Smooth muscle cell of the brain vasculature (primary cell): ENCODE data around the gene MGAT4C.

Source experiments
- DNase-seq: peaks from one replicate; pipeline ENCODE4 v3.0.0-alpha.2; 2012; ENCODE audit warnings: low read depth, low spot score

The MGAT4C gene

GRCh38 chr12:85975716-85976115, 280.5 kb downstream of the MGAT4C start:
- DNase-seq: no peak

GRCh38 chr12:85971800-85972199, 284.4 kb downstream of the MGAT4C start:
- no peak for DNase-seq

GRCh38 chr12:85968606-85969005, 287.6 kb downstream of the MGAT4C start:
- no peak for DNase-seq

GRCh38 chr12:85963326-85963725, 292.9 kb downstream of the MGAT4C start:
- no peak for DNase-seq

- DNase-seq: no peak
Measured at GRCh38 chr12:85956081-85956480, 300.1 kb downstream of the MGAT4C start.

DNA sequence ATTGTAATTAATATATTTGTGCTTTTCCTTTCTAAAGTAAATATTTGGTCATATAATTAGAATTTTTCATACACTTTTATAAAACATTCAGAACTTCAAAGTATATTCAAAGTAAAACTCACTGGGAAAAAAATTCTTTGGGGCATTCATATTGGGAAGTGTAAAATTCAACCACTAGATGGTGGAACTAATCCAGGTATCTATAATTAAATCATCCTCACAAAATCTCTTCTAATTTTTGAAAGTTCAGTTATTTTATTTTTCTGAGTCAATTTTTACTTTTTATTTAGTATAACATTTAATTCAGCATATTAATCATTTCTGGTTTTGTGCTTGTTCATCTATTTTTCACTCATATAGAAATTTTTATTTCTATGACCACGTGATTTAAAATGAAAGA, 301.1 kb downstream of the MGAT4C start:
- DNase-seq: no peak

- DNase-seq: peak; percentile 17
Measured at GRCh38 chr12:85951823-85952222, 304.4 kb downstream of the MGAT4C start.

DNA sequence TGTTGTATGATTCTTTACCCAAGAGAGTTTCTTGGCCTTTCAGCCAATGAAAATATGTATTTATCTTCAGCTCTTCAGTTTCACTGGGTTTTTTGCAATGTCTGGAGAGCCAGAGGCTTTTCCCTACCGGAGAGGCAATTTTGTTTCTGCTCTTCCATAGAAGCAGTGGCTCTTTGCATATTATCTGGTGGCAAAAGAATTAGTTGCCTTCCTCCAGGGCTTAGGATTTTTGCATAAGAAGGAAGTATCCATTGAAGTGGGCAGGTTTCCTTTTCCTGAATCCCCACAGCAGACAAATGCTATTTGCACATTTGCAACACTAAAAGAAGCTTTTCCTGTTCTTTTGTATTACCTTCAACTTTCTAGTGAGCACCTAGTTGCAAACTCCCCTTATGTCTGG, 306.9 kb downstream of the MGAT4C start:
- DNase-seq: no peak

DNA sequence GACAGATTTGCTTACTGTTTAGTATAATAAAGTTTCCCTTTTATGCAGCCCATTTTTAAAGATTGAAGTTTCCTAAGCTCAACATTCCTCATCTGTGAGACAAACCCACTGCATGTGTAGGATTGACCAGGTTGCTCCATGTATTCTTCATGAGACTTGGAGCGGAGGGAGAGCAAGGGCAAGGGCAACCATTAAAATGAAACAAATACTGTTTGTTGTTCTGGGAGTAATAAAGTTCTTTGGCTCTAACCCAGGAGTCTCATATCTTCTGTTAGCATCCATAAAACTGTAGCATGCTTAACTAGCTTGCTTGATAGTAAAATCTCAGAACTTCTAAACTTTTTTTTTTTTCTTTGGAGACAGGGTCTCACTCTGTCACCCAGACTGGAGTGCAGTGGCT, 307.9 kb downstream of the MGAT4C start:
- DNase-seq: no peak

GRCh38 chr12:85947286-85947685, 308.9 kb downstream of the MGAT4C start:
- no peak for DNase-seq

GRCh38 chr12:85946375-85946774, 309.8 kb downstream of the MGAT4C start:
- DNase-seq: no peak

DNA sequence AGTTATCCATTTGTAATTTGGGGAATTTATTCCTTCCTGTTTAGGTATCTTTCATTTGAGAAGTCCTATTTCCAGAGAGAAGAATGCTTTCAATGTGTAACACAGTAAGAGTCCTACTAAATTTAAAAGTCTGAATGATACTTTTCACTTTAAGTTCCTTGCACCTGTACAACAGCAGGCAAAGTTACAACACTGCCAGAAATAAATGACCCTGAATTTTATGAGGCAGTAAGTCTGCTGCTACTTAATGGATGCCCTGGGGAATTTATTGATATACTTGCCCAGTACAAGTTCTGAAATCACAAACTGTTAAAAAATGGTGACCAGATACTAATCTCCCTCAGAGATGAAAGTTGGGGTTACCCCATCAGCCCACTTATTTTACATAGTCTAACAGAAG, 329.0 kb downstream of the MGAT4C start:
- DNase-seq: no peak

DNA sequence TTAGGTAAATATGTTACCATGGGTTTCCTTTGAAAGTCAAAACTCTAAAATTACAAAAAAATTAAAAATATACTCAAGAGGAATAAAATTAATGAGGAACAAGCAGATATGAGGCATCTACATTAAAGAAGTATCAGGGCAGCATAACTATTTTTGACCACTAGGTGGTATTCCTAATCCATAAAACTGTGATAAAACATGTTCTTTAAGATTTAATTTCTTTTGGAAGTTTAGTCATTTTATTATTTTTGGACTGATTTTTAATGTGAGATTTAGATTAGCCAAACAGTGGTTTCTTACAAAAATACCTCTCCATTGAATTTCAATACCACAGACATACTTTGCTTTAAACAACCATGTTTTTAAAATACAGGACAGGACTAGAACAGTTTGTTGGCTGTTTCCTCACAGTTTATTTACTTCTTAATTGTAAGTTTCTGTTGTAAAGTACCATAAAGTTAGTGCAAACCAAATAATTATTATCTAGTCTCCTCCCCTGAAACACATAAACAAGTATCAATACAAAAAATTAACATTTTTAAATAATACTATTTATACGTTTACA, 332.3 kb downstream of the MGAT4C start:
- DNase-seq: no peak

DNA sequence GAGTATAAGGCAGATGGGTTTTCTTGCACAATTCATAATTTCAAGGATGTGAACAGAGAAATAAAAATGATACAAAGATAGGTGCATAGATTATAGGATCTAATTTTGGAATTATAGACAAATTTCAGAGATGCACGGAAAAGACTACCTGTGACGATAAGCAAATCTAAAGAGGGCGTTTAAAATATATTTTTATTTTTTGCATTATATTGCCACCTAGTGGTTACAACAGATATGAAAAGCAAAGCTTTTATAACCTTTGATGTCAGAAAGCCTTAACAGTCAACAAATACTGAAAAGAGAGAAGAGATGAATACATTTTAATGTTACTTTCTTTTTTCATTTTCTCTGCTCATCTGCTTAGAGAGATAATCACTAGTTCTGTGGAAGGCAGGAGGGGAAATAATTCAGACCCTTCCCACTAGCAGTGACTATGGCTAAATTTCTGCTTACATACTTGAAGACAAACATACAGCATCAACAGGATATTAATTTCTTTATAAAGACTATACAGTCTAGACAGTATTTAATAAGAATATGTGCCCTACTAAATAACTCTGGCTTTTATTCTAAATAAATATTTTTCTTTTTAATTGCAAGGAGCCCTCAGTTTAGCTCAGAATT, 335.8 kb downstream of the MGAT4C start:
- DNase-seq: no peak
